B cell (primary cell): ENCODE data around the gene PRKCQ. TPM values are rescaled to one million over a fixed set of nuclear protein-coding genes. Genes with fewer than 3 reads are reported as not detected.
A peak's percentile ranks its signal among the peaks of the same experiment; 100 is the strongest.

ENCODE experiments used
- ATAC-seq: fragments of 200-7000 bp; cut with Tn5 transposase; one replicate; pipeline ENCODE4 v1.10.0; 2021; ENCODE audit warnings: low read depth, mild to moderate bottlenecking, moderate number of reproducible peaks, moderate library complexity
- CTCF ChIA-PET: fragments of 350-600 bp; sonication (Branson Sonifier 250); formaldehyde crosslinking; loops from one replicate; lab custom pipeline; 2021; ENCODE audit warnings: antibody characterized with exemption, inconsistent platforms; lab: Charles Lee
- POLR2A ChIA-PET: fragments of 350-600 bp; sonication (Branson Sonifier 250); formaldehyde crosslinking; loops from one replicate; lab custom pipeline; 2021; ENCODE audit warnings: antibody characterized with exemption; lab: Charles Lee
- DNase-seq: peaks from one replicate; pipeline ENCODE4 v3.0.0; 2013
- H2AFZ ChIP-seq: 2 replicates; pipeline ENCODE4 v1.6.1; 2012; ENCODE audit warnings: mild to moderate bottlenecking, low read depth, low read length; ENCODE audit not compliant: insufficient read depth, poor library complexity, severe bottlenecking
- H3K27ac ChIP-seq, 2 donors: 1 replicate in 1 of 2; 2 replicates in 1 of 2; pipeline ENCODE4 v1.5.1; 2012 to 2013; ENCODE audit warnings: low read length in 2 of 2, mild to moderate bottlenecking in 2 of 2, moderate library complexity in 1 of 2
- H3K27me3 ChIP-seq, 4 experiments: fragments of 200-600 bp in 1 of 4; sonication (generic) in 1 of 4; replicated peaks in 1 of 4; 1 replicate in 2 of 4; 2 replicates in 2 of 4; pipeline versions ENCODE4 v1.6.1 to v1.7.0; 2013 to 2016; ENCODE audit warnings: low read length in 3 of 4, mild to moderate bottlenecking in 2 of 4, mixed read lengths in 1 of 4, moderate library complexity in 1 of 4; ENCODE audit not compliant: insufficient read depth in 4 of 4, control insufficient read depth in 3 of 4; ENCODE audit errors: control extremely low read depth in 1 of 4
- H3K36me3 ChIP-seq, 2 experiments: replicated peaks in 1 of 2; 1 replicate in 1 of 2; 2 replicates in 1 of 2; pipeline versions ENCODE4 v1.6.1 to v1.7.1; 2013; ENCODE audit warnings: low read length in 1 of 2; ENCODE audit not compliant: insufficient read depth in 2 of 2, control insufficient read depth in 1 of 2; ENCODE audit errors: control extremely low read depth in 1 of 2, extremely low read depth in 1 of 2
- H3K4me1 ChIP-seq, 2 donors: fragments of 200-600 bp in 1 of 2; sonication (generic) in 1 of 2; 1 replicate in 1 of 2; 2 replicates in 1 of 2; pipeline versions ENCODE4 v1.5.1 to v1.6.1; 2013 to 2017; ENCODE audit warnings: low read length in 2 of 2; ENCODE audit not compliant: control insufficient read depth in 2 of 2, insufficient read depth in 2 of 2
- H3K4me2 ChIP-seq: replicated peaks from 2 replicates; pipeline ENCODE3; 2012; ENCODE audit warnings: mild to moderate bottlenecking, low read depth, low read length; ENCODE audit not compliant: poor library complexity, severe bottlenecking
- H3K4me3 ChIP-seq, 5 experiments: fragments of 200-600 bp in 1 of 5; sonication (generic) in 1 of 5; 1 replicate in 3 of 5; 2 replicates in 2 of 5; pipeline versions ENCODE4 v1.5.1 to v1.7.0; 2011 to 2016; ENCODE audit warnings: low read length in 4 of 5, mild to moderate bottlenecking in 4 of 5, low read depth in 2 of 5, control low read depth in 1 of 5, moderate library complexity in 1 of 5; ENCODE audit not compliant: insufficient read depth in 1 of 5; ENCODE audit errors: control extremely low read depth in 1 of 5, extremely low read depth in 1 of 5
- H3K79me2 ChIP-seq: fragments of 200-600 bp; sonication (generic); one replicate; pipeline ENCODE4 v1.6.0; 2016; ENCODE audit warnings: low read length; ENCODE audit not compliant: control insufficient read depth, insufficient read depth
- H3K9ac ChIP-seq: fragments of 200-600 bp; sonication (generic); 2 replicates; pipeline ENCODE4 v1.6.1; 2017; ENCODE audit warnings: mild to moderate bottlenecking, low read length, moderate library complexity
- H3K9me3 ChIP-seq, 3 donors: one replicate each; pipeline versions ENCODE4 v1.6.1 to v1.7.1; 2013; ENCODE audit warnings: low read length in 2 of 3; ENCODE audit not compliant: control insufficient read depth in 2 of 3, insufficient read depth in 1 of 3; ENCODE audit errors: control extremely low read depth in 1 of 3
- H4K20me1 ChIP-seq: 2 replicates; pipeline ENCODE4 v1.6.0; 2012; ENCODE audit warnings: mild to moderate bottlenecking, low read length; ENCODE audit not compliant: insufficient read depth, control insufficient read depth, poor library complexity, severe bottlenecking
- H3K27ac Mint-ChIP-seq: one replicate; pipeline ENCODE4 v1.8.0; 2021; ENCODE audit warnings: mixed read lengths
- H3K27me3 Mint-ChIP-seq: one replicate; pipeline ENCODE4 v1.8.0; 2021; ENCODE audit warnings: mixed read lengths
- H3K4me1 Mint-ChIP-seq: one replicate; pipeline ENCODE4 v1.8.0; 2021; ENCODE audit warnings: mixed read lengths
- H3K4me3 Mint-ChIP-seq: one replicate; pipeline ENCODE4 v1.8.0; 2021; ENCODE audit warnings: mixed read lengths
- H3K9me3 Mint-ChIP-seq: one replicate; pipeline ENCODE4 v1.8.0; 2022; ENCODE audit warnings: mixed read lengths; ENCODE audit not compliant: insufficient read depth
- CTCF ChIP-seq: fragments of 200-600 bp; IDR thresholded peaks from one replicate; pipeline ENCODE4 v1.8.0; 2022; ENCODE audit warnings: antibody characterized with exemption, mild to moderate bottlenecking
- EZH2 ChIP-seq: IDR thresholded peaks from 2 replicates; pipeline ENCODE4 v1.6.1; 2012; ENCODE audit warnings: borderline replicate concordance, low read depth, mild to moderate bottlenecking, moderate library complexity, low read length; ENCODE audit not compliant: insufficient read depth, poor library complexity, severe bottlenecking
- WGBS: methylation state at CpG from one replicate; pipeline ENCODE4 v1.1.5; 2013; ENCODE audit warnings: missing lambda C conversion rate; ENCODE audit not compliant: insufficient coverage; 5-methylcytosine and 5-hydroxymethylcytosine counted together
- intact Hi-C: fragments of 100-400 bp; cut with micrococcal nuclease; formaldehyde crosslinking; loops from one replicate; pipeline ENCODE4 v1.10.0; 2022
- polyA plus RNA-seq: library from polyadenylated mRNA; depleted of rRNA; stranded (reverse); fragments of >200 nt; gene quantifications from 2 replicates; pipeline ENCODE4 v1.2.3, GENCODE V29; 2012
- total RNA-seq, 2 donors: library from RNA; stranded (reverse); fragments of 120-200 nt in 1 of 2; gene quantifications; 1 replicate in 1 of 2; 2 replicates in 1 of 2; pipeline versions ENCODE4 v1.2.3 to v1.2.4, GENCODE V29; 2013 to 2022

The PRKCQ gene
- total and polyA plus RNA-seq, 2 donors (not counting 1 experiment from before 2014, with no cell fraction given) = 0.15 to 0.16 TPM

GRCh38 chr10:6383096-6383812, 196.8 kb downstream of the PRKCQ start:
- Histone ChIP-seq H2AFZ (no peak overlapping the region), H3K4me2 (no peak overlapping the region), H3K4me3 (no peak overlapping the region), H3K27me3 (no peaks in the 10 kb centered on the region), H3K79me2 (no peaks in the 10 kb centered on the region), H3K4me1 (peaks cover 16 to 21% of the 10 kb centered on the region in 2 donors), H3K9ac (no peak overlapping the region), H3K9me3 (peaks cover 0 to 27% (median 16%) of the 10 kb centered on the region in 3 donors), H3K36me3 (no peaks in the 10 kb centered on the region), H4K20me1 (no peaks in the 10 kb centered on the region), H3K27ac (no peak overlapping the region)
- no peak for DNase-seq
- TF ChIP-seq EZH2 (no peak), CTCF (no peak)
- peaks cover 32% of the 10 kb centered on the region for H3K4me1 Mint-ChIP-seq
- ATAC-seq = no peak
- no peaks in the 10 kb centered on the region for H3K27me3 Mint-ChIP-seq
- WGBS = 94% methylated on average over 6 of the region's 8 CpGs
- CTCF ChIA-PET = interaction anchor here (0.6 to 12.0 kb wide), 14 partner anchors 15 to 296 kb away, joined by 3 to 139 read pairs (median 4); partner anchors contain the start of gene PFKFB3
- intact Hi-C loops = loop anchor here (10.0 kb wide), 1 partner anchor 108 kb away; no protein-coding TSS in a partner anchor
- POLR2A ChIA-PET = interaction anchor here (1.4 to 2.9 kb wide), 5 partner anchors 8 to 89 kb away, joined by 3 to 33 read pairs (median 6); no protein-coding TSS in a partner anchor
- H3K4me3 Mint-ChIP-seq = peak overlapping the region; percentile 86
- no peak overlapping the region for H3K27ac Mint-ChIP-seq
- no peaks in the 10 kb centered on the region for H3K9me3 Mint-ChIP-seq

- Mint-ChIP-seq H3K27ac (peak overlapping the region; percentile 83), H3K27me3 (no peaks in the 10 kb centered on the region), H3K9me3 (no peaks in the 10 kb centered on the region), H3K4me3 (peak overlapping the region; percentile 86), H3K4me1 (peaks cover 34% of the 10 kb centered on the region)
- ChIA-PET POLR2A (interaction anchor here (1.1 to 2.9 kb wide), 9 partner anchors 9 to 179 kb away, joined by 3 to 33 read pairs (median 6); partner anchors contain the start of gene PFKFB3), CTCF (interaction anchor here (0.9 to 12.0 kb wide), 16 partner anchors 10 to 295 kb away, joined by 3 to 139 read pairs (median 4); partner anchors contain the start of gene PFKFB3)
- TF ChIP-seq EZH2 = no peak
- TF ChIP-seq CTCF = no peak
- intact Hi-C loops = loop anchor here (1.0 to 10.0 kb wide), 4 partner anchors 19 to 107 kb away; no protein-coding TSS in a partner anchor
- Histone ChIP-seq H3K79me2 (no peaks in the 10 kb centered on the region), H3K27me3 (no peaks in the 10 kb centered on the region), H2AFZ (peak overlapping the region; percentile 43), H3K9ac (peak overlapping the region; percentile 26), H3K9me3 (peaks cover 0 to 27% (median 14%) of the 10 kb centered on the region in 3 donors), H4K20me1 (no peaks in the 10 kb centered on the region), H3K36me3 (no peaks in the 10 kb centered on the region), H3K4me3 (peak overlapping the region in 2 of 5 experiments; percentile 6 to 24), H3K4me1 (peaks cover 16 to 21% of the 10 kb centered on the region in 2 donors), H3K27ac (no peak overlapping the region), H3K4me2 (peak overlapping the region; percentile 52)
- WGBS = 0% methylated on average over 7 of the region's 7 CpGs
- ATAC-seq (peak; percentile 95), DNase-seq (peak; percentile 69)
These were observed 198.0 kb downstream of the PRKCQ start for GRCh38 chr10:6382081-6382480.
